ENCODE data around the gene AFF4.
A peak's percentile ranks its signal among the peaks of the same experiment; 100 is the strongest.
"Not testable (repeated sequence)": the region's sequence is repeated elsewhere in the genome, so short reads cannot be mapped to it uniquely, and the experiment has no call there.

The AFF4 gene

GRCh38 chr5:132854992-132855391 is 108.4 kb downstream of the AFF4 start:
- not testable (repeated sequence) for DNase-seq (ENCODE audit: low read depth)

GRCh38 chr5:132854301-132854700 is 109.1 kb downstream of the AFF4 start:
- DNase-seq (ENCODE audit: low read depth), result no peak

- no peak for DNase-seq (ENCODE audit: low read depth)
These were observed 109.6 kb downstream of the AFF4 start for GRCh38 chr5:132853790-132854189.

DNA sequence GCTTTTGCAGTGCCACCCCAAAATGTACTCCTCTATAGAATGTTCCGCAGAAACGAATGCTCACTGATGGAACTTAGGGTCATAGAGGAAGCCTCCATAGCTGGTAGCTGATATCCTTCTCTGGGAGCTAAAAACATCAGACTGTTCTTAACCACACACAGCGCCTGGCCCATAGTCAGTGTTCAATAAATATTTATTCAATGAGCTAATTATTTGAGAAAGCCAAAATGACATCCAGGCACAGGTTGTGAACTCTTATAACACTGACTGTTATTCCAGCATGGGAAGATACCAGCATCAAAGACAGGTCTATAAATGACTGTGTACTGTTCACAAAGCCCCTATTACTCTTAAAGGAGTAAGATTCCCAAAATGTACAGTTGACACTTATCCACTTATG is 110.1 kb downstream of the AFF4 start:
- no peak for DNase-seq (ENCODE audit: low read depth)

DNA sequence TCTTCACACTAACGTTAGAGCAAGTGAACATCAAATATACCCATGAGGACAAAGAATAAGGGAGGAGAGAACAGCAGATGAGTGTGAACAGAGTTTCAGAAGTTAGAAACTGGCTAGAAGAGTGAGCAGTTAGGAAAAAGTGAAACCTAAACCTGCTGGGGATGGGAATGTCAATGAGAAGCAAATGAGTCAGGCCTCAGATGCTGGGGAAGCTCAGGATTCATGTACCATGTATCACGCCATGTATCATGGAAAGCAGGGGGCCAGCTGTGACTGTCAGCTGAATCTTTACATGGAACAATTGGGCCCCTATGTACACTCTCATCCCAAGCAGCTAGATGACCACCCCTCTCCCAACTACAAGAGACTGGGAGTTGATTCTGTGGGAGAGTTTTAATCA is 113.4 kb downstream of the AFF4 start:
- DNase-seq (ENCODE audit: low read depth), result no peak

DNA sequence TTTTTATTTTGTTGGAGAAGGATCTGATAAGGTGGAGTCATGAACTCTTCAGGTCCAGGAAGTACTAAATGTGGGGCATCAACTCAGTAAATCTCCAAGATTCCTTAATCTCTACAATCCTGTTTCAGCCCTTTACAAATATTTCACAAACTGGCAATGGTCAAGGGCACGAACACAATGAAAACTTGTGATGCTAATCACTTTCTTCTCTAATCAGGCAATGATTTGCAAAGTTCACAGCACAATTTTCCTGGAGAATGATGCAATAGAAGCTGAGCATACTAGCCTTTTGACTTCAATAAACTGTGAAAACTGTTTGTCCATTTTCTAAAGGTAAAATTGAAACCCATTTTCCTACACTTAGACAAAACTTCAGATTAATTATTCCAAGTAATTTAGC is 114.1 kb downstream of the AFF4 start:
- DNase-seq (ENCODE audit: low read depth), result no peak

DNA sequence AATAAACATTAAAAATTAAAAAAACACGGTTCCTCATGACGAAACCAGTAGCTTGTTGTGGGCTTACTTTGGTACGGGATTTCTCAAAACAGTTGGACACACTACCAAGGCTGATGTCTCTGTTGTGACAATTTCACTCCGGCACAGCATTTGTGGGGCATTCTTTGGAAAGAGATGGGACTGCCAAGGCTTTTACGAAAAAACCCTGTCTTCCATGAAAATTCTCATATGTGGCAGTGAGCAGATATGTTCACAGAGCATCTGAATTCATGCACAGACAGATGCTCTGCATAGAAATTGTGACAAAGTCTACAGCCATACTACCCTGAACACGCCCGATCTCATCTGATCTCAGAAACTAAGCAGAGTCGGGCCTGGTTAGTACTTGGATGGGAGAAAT is 115.2 kb downstream of the AFF4 start:
- no peak for DNase-seq (ENCODE audit: low read depth)

- no peak for DNase-seq (ENCODE audit: low read depth)
These were observed 122.1 kb downstream of the AFF4 start for GRCh38 chr5:132841305-132841704.

DNA sequence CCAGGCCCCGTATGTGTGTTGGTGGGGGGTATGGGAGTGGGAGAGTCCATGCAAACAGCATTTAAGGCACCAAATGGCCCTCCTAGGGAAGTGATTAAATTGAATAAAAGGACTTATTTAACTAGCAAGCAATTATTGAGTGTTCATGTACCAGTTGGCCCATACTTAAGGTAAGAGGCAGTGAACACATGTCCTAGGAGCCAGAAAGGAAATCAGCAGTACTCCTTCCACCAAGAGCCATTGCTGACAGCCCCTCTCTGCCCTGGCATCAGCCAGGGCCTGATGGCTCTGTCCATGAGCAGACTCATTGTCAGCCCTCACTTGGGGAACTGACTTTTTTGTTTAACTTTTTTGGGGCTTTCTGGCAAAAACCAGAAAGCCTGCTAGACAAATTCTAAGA is 122.5 kb downstream of the AFF4 start:
- DNase-seq (ENCODE audit: low read depth), result no peak

DNA sequence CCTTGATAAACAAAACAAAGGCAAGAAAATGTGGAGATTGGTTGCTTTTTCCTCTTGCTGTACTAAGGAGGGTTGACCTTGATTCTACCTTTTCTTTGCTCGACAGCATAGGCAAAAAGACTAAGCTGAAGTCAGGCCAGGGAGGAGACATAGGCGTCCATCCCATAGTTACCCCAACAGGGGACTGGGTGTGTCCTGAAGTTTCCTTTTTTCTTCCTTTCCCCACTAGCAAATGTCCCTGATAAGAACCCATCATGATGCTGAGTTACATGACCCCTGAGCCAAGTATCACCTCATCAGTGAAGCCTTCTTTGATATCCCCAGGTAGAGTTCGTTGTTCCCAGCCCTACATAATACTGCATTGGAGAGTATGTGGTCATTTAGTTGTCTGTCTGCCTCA is 123.1 kb downstream of the AFF4 start:
- no peak for DNase-seq (ENCODE audit: low read depth)

DNA sequence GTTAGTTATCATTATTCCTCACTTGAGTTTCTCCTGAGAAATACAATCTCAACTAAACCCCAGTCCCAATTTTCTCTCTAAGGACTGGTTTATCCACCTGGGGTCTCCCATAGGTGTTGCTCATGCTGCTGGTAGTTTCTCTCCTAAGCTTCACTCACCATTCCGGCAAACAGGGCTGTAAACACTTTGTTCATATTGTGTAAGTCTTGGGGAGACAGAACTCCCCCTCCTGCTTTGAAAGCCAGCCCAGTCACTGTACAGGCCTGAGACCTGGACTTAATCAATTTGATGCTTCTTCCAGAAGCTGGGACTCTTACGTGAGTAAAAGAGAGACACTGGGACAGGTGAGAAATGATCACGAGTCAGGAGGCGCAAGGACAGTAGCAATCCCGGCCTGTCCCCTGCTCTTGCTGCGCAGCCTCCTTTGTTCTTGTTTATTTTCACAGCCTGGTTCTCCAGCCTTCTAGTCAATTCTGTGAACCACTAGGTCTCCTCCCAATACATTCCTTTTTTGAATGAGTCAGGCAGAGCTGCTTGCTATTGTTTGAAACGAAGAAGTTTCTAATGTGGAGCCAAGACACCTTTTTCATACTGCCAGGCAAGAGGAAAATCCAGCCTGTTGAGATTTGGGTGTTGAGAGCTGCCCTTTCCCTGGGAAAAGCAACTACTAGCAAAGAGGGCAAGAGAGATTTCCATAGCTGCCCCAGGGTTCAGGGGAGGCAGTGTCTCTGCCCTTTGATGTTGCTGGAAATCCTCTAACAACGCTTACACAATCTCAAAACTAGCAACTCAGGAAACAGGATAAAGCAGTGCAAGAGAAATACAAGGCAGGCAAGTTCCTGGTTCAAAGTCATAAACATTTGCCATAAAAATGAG is 123.8 kb downstream of the AFF4 start:
- DNase-seq (ENCODE audit: low read depth), result no peak

GRCh38 chr5:132838516-132839282 is 124.7 kb downstream of the AFF4 start:
- DNase-seq (ENCODE audit: low read depth), result no peak

GRCh38 chr5:132837868-132838267 is 125.6 kb downstream of the AFF4 start:
- no peak for DNase-seq (ENCODE audit: low read depth)

- DNase-seq (ENCODE audit: low read depth), result no peak
These were observed 126.6 kb downstream of the AFF4 start for GRCh38 chr5:132836852-132837251.

- no peak for DNase-seq (ENCODE audit: low read depth)
These were observed 129.4 kb downstream of the AFF4 start for GRCh38 chr5:132834057-132834456.

DNA sequence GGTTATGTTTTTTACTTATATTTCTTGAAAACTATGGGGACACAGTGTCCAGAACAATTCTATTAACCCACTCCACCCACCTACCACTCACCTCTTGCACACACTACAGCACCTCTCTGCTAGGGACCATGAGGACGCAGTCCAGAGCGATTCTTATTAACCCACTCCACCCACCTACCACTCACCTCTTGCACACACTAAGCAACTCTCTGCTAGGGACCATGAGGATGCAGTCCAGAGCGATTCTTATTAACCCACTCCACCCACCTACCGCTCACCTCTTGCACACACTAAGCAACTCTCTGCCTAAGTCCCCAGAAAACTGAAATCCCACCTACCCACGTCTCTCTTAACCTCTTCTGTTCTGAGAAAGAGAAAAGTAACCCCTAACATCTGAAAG is 130.8 kb downstream of the AFF4 start:
- no peak for DNase-seq (ENCODE audit: low read depth)

GRCh38 chr5:132831095-132831860 is 132.2 kb downstream of the AFF4 start:
- no peak for DNase-seq (ENCODE audit: low read depth)

DNA sequence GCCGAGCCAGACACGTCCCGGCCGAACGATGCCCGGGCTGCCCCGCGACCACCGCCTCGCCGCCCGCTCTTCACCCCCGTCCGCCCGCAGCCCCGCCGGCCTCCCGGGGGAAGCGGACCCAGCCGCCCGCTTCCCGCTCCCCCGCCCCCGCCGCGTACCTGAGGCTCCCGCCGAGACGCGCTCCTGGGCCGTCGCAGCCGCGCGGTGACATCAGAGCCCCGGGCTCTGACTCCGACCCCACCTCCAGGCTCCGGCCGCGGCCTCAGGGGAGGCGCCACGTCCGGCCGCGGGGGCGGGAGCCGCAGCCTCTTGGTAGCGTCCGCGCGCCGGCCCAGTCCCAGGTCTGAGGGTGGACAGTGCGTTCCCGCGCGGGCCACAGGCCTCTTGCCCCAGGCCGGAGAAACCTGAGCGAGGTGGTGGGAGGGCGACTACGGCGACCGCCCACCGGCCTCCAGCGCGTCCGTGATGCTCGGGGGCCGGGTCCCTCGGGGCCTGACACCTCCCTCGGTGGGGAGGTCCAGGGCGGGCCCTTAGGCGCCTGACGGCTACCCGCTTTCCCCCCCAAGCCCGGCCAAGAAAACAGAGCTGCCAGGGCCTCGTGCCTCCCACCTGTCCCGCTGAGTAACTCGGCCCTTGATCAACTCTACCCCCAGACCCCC is 132.9 kb downstream of the AFF4 start, which contains the start of gene SHROOM1:
Gene SHROOM1 (minus strand): TSS at position 212 of the 659 bp plus-strand sequence. CDS start 4,507 bp downstream, outside the sequence.
- DNase-seq (ENCODE audit: low read depth), result peak; percentile 9

DNA sequence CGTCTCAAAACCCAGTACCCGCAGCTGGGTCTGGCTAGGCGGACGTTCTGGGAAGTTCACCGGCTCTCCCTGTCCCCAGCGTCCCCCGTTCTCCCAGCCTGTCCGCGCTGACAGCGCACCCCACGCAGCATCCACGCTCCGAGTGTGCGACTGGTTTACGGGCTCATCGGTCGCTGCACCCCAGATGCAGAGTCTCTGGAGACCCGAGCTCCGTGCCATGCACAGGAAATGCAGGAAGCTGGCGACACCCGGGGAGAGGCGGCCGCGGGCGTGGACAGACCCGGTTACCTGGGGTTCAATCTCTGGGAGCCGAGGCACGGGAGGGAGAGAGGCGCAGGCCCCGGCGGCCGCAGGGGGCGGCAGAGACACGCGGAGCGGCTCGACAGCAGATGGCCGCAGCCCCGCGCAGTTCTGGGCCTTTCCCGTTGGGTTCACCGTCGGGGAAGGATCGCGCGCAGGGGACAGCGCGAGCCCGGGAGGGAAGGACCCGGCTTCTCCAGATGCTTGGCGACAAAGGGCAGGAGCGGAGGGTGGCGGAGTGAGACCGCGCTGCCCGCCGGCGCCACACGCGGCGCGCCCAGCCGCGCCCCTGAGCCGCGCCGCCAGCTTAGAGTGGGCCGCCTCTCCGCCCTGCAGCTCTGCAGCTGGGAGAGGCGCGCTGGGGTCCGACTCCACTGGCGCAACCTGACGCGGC is 133.5 kb downstream of the AFF4 start:
- DNase-seq (ENCODE audit: low read depth), result peak; percentile 49

GRCh38 chr5:132828846-132829494 is 134.5 kb downstream of the AFF4 start:
- no peak for DNase-seq (ENCODE audit: low read depth)

Data from stimulated activated CD8-positive, alpha-beta memory T cell treated with anti-CD3 and anti-CD28 coated beads, Interleukin-12 subunit alpha, Interleukin-12 subunit beta, amount 100 ng/mL, for 4 hours (primary cell).